ENCODE data around the gene DNM3. TPM values are rescaled to one million over a fixed set of nuclear protein-coding genes. Genes with fewer than 3 reads are reported as not detected.

Gene DNM3
- total RNA-seq, 2 experiments from 2014 or later: 1.6 to 1.8 TPM

GRCh38 chr1:171973421-171973820 lies 132.1 kb downstream of the DNM3 start:
- Histone ChIP-seq H3K27me3 (ENCODE audit: control insufficient read depth in 1 of 2, insufficient read depth in 2 of 2, low read length in 2 of 2) (no peaks in the 10 kb centered on the region), H3K9me3 (ENCODE audit: control insufficient read depth in 1 of 2, insufficient read depth in 1 of 2, low read length in 2 of 2) (no peaks in the 10 kb centered on the region), H3K4me1 (ENCODE audit: insufficient read depth, low read length) (no peaks in the 10 kb centered on the region), H3K4me3 (ENCODE audit: low read length) (no peak overlapping the region), H3K36me3 (ENCODE audit: insufficient read depth, low read length) (no peaks in the 10 kb centered on the region), H3K27ac (ENCODE audit: low read depth in 1 of 2, low read length in 2 of 2) (no peak overlapping the region)
- no peak for ATAC-seq (ENCODE audit: poor library complexity)
- Mint-ChIP-seq H3K4me3 (no peak overlapping the region), H3K36me3 (ENCODE audit: low read depth) (no peaks in the 10 kb centered on the region), H3K4me1 (ENCODE audit: low read depth) (no peaks in the 10 kb centered on the region), H3K27me3 (no peaks in the 10 kb centered on the region), H3K9me3 (no peaks in the 10 kb centered on the region), H3K27ac (no peak overlapping the region)
- ChIA-PET CTCF (no interaction called here), POLR2A (no interaction called here)
- TF ChIP-seq, protein P1, sequence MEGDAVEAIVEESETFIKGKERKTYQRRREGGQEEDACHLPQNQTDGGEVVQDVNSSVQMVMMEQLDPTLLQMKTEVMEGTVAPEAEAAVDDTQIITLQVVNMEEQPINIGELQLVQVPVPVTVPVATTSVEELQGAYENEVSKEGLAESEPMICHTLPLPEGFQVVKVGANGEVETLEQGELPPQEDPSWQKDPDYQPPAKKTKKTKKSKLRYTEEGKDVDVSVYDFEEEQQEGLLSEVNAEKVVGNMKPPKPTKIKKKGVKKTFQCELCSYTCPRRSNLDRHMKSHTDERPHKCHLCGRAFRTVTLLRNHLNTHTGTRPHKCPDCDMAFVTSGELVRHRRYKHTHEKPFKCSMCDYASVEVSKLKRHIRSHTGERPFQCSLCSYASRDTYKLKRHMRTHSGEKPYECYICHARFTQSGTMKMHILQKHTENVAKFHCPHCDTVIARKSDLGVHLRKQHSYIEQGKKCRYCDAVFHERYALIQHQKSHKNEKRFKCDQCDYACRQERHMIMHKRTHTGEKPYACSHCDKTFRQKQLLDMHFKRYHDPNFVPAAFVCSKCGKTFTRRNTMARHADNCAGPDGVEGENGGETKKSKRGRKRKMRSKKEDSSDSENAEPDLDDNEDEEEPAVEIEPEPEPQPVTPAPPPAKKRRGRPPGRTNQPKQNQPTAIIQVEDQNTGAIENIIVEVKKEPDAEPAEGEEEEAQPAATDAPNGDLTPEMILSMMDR (IDR thresholded peaks at IDR 0.05): no peak
- intact Hi-C loops (cut with DNase I, micrococcal nuclease): no loop called here
- no peak for DNase-seq

DNA sequence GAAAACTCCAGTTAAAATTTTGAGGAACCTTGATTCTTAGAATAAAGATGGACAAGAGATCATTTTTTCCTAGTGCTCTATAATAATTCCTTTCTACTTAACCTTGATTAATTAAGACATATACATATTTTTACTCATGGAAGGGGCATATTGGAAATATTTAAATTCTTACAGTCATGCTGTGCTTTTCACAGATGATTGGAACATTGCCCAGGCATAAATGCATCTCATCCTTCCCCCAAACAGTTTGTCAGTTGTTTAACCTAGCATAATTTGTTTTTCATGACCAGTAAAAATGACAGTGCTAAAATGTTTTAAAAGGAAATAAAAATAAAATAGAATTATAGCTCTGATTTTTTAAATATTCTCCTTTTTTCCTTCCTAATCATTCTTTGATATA lies 140.0 kb downstream of the DNM3 start:
- Mint-ChIP-seq H3K27ac (no peak overlapping the region), H3K9me3 (no peaks in the 10 kb centered on the region), H3K27me3 (no peaks in the 10 kb centered on the region), H3K4me3 (no peak overlapping the region), H3K4me1 (ENCODE audit: low read depth) (no peaks in the 10 kb centered on the region), H3K36me3 (ENCODE audit: low read depth) (no peaks in the 10 kb centered on the region)
- no peak overlapping the region for H3K27ac ChIP-seq (ENCODE audit: low read depth in 1 of 2, low read length in 2 of 2)
- no peaks in the 10 kb centered on the region for H3K36me3 ChIP-seq (ENCODE audit: insufficient read depth, low read length)
- H3K4me3 ChIP-seq (ENCODE audit: low read length): no peak overlapping the region
- ChIA-PET CTCF (interaction anchor here (1.2 to 1.3 kb wide), 2 partner anchors 176 to 337 kb away, joined by 3 to 4 read pairs; no protein-coding TSS in a partner anchor), POLR2A (no interaction called here)
- no peak for ATAC-seq (ENCODE audit: poor library complexity)
- DNase-seq: no peak
- no peaks in the 10 kb centered on the region for H3K9me3 ChIP-seq (ENCODE audit: control insufficient read depth in 1 of 2, insufficient read depth in 1 of 2, low read length in 2 of 2)
- H3K27me3 ChIP-seq (ENCODE audit: control insufficient read depth in 1 of 2, insufficient read depth in 2 of 2, low read length in 2 of 2): no peaks in the 10 kb centered on the region
- H3K4me1 ChIP-seq (ENCODE audit: insufficient read depth, low read length): no peaks in the 10 kb centered on the region
- intact Hi-C loops (cut with DNase I, micrococcal nuclease): loop anchor here in 1 of 2 experiments (10.0 kb wide), 1 partner anchor 497 kb away; the partner anchor contains the start of gene PRRC2C
- TF ChIP-seq, protein P1 (IDR thresholded peaks at IDR 0.05): no peak

DNA sequence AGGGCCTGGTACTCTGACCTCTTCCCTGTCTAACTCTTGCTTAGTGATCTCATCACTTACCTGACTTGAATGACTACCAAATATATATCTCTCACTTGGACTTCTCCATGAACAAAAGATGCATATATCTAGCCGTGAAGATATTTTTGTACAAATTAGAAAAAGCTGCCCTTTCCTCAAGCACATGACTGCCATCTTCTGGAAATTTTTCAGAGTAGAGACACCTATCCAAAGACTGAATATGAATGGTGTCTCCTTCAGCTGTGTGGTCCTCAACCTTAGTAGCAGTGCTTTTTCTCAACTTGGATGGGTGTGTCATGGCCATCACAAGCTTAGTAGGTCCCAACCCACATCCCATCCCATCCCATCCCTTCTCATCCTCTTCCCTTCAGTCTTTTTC lies 142.3 kb downstream of the DNM3 start:
- no peak for ATAC-seq (ENCODE audit: poor library complexity)
- intact Hi-C loops (cut with DNase I, micrococcal nuclease): loop anchor here in 1 of 2 experiments (10.0 kb wide), 1 partner anchor 499 kb away; the partner anchor contains the start of gene PRRC2C
- TF ChIP-seq, protein P1 (IDR thresholded peaks at IDR 0.05): no peak

More for the DNA sequence above, 142.3 kb downstream of the DNM3 start:
- no peak for DNase-seq
- Histone ChIP-seq H3K4me3 (ENCODE audit: low read length) (no peak overlapping the region), H3K9me3 (ENCODE audit: control insufficient read depth in 1 of 2, insufficient read depth in 1 of 2, low read length in 2 of 2) (no peaks in the 10 kb centered on the region), H3K4me1 (ENCODE audit: insufficient read depth, low read length) (no peaks in the 10 kb centered on the region), H3K27ac (ENCODE audit: low read depth in 1 of 2, low read length in 2 of 2) (no peak overlapping the region), H3K27me3 (ENCODE audit: control insufficient read depth in 1 of 2, insufficient read depth in 2 of 2, low read length in 2 of 2) (no peaks in the 10 kb centered on the region), H3K36me3 (ENCODE audit: insufficient read depth, low read length) (no peaks in the 10 kb centered on the region)
- Mint-ChIP-seq H3K27me3 (no peaks in the 10 kb centered on the region), H3K4me3 (no peak overlapping the region), H3K4me1 (ENCODE audit: low read depth) (no peaks in the 10 kb centered on the region), H3K36me3 (ENCODE audit: low read depth) (no peaks in the 10 kb centered on the region), H3K27ac (no peak overlapping the region), H3K9me3 (no peaks in the 10 kb centered on the region)
- ChIA-PET POLR2A (interaction anchor here (1.3 kb wide), 1 partner anchor 182 kb away, joined by 3 read pairs; no protein-coding TSS in a partner anchor), CTCF (no interaction called here)

Data from CD4-positive, alpha-beta T cell (primary cell).